Stomach (tissue), 4 donors: ENCODE data around the gene CD300C.

Experiments used
- POLR2A ChIP-seq, 4 donors: fragments of 450-650 bp; IDR thresholded peaks; one replicate each; pipeline ENCODE4 v1.6.1; 2016; ENCODE audit warnings: antibody characterized with exemption in 4 of 4, control low read depth in 2 of 4, mild to moderate bottlenecking in 1 of 4, moderate library complexity in 1 of 4
- TF ChIP-seq, protein P1 (sequence below), 7 experiments: fragments of 450-650 bp in 4 of 7; fragments of 200-600 bp in 3 of 7; sonication (generic) in 3 of 7; IDR thresholded peaks; one replicate each; pipeline ENCODE4 v1.5.1; 2016 to 2019; ENCODE audit warnings: antibody characterized with exemption in 7 of 7, control low read depth in 2 of 7, mild to moderate bottlenecking in 1 of 7

GRCh38 chr17:74555427-74555940 lies 9.6 kb upstream of the CD300C start:
- TF ChIP-seq, protein P1, sequence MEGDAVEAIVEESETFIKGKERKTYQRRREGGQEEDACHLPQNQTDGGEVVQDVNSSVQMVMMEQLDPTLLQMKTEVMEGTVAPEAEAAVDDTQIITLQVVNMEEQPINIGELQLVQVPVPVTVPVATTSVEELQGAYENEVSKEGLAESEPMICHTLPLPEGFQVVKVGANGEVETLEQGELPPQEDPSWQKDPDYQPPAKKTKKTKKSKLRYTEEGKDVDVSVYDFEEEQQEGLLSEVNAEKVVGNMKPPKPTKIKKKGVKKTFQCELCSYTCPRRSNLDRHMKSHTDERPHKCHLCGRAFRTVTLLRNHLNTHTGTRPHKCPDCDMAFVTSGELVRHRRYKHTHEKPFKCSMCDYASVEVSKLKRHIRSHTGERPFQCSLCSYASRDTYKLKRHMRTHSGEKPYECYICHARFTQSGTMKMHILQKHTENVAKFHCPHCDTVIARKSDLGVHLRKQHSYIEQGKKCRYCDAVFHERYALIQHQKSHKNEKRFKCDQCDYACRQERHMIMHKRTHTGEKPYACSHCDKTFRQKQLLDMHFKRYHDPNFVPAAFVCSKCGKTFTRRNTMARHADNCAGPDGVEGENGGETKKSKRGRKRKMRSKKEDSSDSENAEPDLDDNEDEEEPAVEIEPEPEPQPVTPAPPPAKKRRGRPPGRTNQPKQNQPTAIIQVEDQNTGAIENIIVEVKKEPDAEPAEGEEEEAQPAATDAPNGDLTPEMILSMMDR (IDR thresholded peaks at IDR 0.05) = no peak
- TF ChIP-seq POLR2A (IDR thresholded peaks at IDR 0.05) = no peak
